NCI-H226 (cell line): ENCODE data around the gene CDH22.

Experiments
- DNase-seq: peaks from one replicate; pipeline ENCODE4 v3.0.0-alpha.2; 2015

CDH22 gene

DNA sequence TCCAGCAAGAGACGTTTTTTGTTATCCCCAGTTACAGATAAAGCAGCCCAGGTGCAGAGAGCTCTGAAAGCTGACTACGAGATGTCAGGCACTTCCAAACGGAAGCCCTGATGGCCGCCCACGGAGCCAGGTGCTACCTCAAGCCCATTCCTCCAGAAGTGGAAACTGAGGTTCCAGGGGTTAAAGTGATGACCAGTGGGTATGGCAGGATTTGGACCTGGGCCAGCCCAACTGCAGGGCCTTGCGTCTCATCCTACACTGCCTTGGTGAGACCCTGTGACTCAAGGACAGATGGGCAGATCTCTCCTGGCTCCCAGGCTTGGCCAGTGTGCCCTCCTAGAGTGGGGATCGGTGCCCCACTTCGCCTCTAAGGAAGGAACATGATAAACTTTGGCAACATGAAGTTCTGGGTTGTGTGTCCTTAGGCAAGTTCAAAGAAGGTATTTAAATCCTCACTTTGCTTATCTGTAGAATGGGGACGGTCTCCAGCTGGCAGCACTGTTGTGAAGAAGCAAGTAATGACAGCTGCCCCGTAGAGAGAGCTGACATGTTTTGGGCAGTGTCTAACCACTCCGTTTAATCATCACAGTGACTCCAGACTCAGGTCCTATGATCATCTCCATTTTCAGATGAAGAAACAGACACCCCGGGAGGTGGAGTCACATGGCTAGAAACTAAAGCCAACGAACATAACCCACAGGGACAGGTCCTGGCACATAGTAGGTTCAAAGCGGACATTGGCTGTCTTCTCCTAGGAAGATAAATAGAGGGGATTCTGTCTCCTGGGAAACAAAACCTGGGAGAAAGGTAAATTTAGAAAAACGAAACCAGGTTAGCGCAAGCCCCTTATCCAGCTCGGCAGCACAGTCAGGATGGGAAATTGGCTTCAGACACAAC lies 34.4 kb upstream of the CDH22 start:
- DNase-seq = no peak

DNA sequence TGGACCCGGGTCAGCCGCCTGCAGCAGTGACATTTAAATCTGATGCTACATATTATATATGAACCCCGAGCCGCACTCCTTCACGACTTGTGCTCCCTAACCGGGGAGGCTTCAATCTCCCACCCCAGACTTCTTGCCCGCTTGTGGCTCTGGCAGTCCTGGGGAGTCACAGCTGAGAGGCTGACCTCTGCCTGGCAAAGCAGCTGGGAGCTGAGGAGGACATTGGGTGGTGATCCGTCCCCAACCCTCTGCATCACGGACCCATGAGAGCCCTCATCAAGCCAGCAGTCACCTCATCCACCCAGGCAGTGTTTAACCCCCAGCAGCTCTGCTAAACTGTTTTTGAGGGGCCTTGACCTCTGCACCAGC lies 33.7 kb upstream of the CDH22 start:
- DNase-seq = no peak

- DNase-seq = no peak
Measured at GRCh38 chr20:46341074-46342009, 33.0 kb upstream of the CDH22 start.

DNA sequence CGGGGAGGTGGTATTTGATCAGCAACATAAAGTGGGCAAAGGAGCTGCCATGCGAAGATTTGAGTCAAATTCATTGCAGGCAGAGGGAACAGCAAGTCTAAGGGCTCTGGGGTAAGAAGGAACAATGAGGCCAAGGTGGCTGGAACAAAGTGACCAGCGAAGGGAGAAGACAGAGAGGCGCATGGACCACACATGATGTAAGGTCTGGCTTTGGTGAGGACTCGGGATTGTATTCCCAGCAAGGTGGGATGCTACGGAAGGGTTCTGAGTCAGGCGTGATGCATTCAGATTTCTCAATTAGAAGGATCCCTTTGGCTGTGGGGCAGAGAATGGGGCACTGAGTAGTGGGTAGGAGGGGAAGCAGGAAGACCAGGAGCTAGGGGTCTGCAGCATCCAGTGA lies 30.7 kb upstream of the CDH22 start:
- no peak for DNase-seq

- no peak for DNase-seq
Measured at GRCh38 chr20:46336735-46337134, 28.4 kb upstream of the CDH22 start.

GRCh38 chr20:46334303-46334904 lies 26.1 kb upstream of the CDH22 start:
- no peak for DNase-seq

DNA sequence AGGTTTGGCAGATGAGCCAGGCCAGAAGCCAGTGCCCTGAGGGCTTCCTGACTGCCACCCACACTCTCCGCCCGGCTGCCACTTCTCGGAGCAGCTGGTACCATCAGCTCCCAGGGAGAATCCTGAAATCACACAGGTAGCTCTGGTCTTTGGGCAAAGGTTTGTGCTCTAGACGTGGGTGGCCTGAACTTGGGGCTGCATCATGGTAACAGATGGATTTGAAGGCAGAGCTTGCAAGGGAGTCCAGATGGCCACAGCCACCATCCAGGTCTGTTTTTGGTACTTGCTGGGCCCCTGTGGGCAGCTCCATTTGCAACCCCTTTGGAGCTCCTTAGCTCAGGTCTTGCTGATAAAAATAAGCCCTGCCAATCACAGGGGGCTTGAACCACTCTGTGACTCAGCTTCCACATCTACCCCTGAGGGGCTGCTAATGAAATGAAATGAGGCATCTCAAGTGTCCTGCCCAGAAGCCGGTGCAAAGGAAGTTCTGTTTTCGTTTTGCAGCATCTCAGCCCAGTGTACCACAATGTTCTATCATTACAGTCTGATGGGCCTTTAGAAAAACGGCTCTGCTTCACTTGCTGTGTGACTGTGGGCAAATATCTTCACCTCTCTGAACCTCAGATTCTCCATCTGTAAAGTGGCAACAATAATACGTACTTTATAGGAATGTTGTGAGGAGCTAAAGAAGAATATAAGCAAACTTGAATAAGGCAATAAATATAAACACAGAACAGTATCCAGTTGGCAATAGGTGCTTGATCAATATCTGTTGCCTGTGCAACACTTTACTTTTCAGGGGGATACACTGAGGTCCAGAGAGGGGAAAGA lies 25.1 kb upstream of the CDH22 start:
- no peak for DNase-seq

DNA sequence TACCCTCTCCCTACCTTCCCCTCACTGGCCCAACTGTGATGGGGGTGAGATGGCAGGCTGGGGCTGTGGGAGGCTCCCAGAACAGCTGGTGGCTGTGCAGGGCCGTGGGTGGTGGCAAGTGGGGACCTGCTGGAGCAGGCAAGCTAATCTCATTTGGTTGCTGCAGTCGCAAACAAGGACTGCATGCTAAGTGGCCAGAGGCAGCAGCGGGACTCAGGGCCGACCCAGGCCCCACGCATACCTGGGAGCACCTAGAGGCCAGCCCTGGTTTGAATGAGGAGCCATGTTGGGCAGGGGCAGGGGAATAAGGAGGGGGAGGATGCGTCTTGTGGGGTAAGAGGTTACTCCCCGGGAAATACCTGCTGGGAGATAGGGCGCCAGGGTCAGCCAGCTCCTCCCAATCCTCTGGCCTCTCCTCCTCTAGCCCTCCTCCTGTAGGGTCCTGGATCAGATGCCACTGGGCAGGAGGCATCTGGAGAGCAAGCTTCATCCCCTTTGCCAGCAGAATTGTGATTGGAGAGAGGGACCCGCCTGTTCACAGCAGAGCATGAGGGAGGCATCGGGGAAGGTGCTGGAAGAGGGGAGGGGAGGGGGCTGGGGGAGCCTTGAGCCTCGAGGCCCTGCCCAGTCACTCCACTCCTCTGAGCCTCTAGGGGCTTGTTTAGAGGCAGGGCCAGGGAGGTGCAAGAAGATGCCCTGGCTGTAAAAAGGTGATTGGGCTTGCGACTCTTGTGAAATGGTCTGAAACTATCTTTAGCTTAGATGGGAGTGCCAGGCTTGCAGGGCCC lies 24.3 kb upstream of the CDH22 start:
- DNase-seq = no peak

- DNase-seq = no peak
Measured at GRCh38 chr20:46331611-46332361, 23.5 kb upstream of the CDH22 start.

GRCh38 chr20:46330831-46331371 lies 22.6 kb upstream of the CDH22 start:
- DNase-seq = no peak

- no peak for DNase-seq
Measured at GRCh38 chr20:46330072-46330763, 21.9 kb upstream of the CDH22 start.

- DNase-seq = no peak
Measured at GRCh38 chr20:46328200-46328882, 20.0 kb upstream of the CDH22 start.

- DNase-seq = no peak
Measured at GRCh38 chr20:46327557-46327956, 19.3 kb upstream of the CDH22 start.

DNA sequence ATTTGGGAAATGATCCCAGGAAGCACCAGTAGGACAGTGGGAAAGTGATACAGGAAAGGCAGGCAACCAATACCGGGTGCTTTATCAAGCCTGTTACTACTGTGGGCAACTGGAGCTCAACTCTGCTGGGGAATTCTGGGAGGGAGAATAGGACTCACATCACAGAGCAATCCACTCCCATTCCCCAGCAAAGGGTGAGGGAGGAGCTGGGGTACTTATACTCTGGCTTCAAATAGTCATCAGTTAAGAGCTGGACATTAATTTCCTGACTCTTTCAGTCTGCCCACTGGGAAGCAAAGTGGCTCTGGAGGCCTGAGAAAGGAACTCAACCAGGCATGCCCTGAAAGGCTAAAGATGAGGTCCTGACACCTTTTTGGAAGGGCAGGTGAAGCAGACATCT lies 17.5 kb upstream of the CDH22 start:
- no peak for DNase-seq

DNA sequence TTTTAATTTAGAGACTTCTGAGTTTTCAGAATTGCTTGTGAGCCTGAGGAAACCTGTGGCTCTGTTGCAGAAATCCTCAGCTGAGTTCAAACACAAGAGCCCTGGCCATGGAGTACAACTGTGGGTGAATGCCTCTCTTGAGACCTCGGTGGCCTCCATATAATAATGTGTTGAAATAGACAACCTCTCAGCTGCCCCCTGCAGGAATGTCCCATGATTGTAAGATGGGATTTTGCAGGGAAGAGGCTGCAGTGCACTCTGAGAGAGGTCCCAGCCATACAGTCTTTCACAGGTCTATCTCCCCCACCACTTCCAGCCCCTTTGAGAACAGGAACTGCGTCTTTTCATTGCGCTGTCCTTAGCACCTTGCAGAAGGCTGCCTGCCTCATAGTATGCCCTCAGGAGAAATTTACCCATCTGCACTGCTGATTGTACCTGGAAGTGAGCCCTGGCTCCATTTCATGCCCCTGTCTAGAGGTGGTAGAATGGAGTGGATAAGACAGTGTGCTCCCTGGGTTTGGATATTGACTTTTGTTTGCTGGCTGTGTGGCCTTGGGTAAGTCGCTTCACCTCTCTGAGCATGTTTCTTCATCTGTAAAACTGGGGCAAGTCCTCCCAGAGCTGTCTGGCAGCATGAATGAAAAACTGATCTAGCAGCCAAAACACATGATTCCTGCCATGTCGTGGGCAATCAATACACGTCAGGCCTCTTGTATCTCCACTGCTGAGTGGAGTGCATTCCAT lies 16.8 kb upstream of the CDH22 start:
- no peak for DNase-seq

DNA sequence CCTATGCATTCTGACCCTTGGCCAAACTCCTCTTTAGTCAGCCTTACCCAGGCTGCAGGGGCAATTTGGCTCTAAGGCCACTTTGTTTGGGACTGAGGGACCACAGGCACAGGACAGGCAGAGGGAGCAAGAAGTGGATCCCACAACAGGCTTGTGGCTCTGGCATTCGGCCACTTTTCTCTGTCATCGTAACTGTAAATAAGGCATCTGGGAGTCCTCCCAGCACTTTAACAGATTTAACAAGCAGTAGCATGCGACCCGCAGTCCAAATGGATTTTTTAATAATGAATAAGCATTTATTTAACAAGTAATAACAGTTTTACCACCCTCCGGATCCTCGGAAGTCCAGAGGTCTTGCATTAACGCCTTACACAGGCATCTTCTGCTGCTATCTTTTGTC lies 16.1 kb upstream of the CDH22 start:
- DNase-seq = no peak

GRCh38 chr20:46323557-46323956 lies 15.3 kb upstream of the CDH22 start:
- no peak for DNase-seq

DNA sequence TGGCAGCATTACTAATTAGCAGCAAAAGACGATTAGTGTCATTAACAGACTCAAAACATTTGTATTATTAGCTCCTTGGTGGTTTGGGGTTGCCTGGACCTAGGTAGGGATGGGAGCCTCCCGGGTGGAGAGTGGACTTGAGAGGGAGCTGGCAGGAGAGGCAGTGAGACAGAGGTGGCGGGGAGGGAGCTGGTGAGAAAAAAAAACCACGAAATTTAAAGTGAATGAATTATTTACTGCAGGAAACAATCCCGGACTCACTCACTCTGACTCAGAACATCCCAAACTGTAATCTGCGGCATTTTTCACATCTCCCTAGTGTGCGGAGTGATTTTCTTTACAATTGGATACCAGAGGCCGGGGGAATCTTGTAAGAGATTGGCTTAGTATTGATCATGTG lies 14.3 kb upstream of the CDH22 start:
- no peak for DNase-seq
